Chondrocyte (in vitro differentiated cells): ENCODE measurements around the gene KLF16. TPM values are rescaled to one million over a fixed set of nuclear protein-coding genes. Genes with fewer than 3 reads are reported as not detected.

Source experiments
- DNase-seq: peaks from one replicate; pipeline ENCODE4 v3.0.0; 2021; ENCODE audit warnings: mixed read lengths, low spot score
- H3K27ac Mint-ChIP-seq: one replicate; pipeline ENCODE4 v1.8.0; 2021; ENCODE audit warnings: mild to moderate bottlenecking, moderate library complexity, mixed read lengths; ENCODE audit not compliant: unreplicated experiment
- H3K27me3 Mint-ChIP-seq: 2 replicates; pipeline ENCODE4 v1.8.0; 2021; ENCODE audit warnings: low read depth, mixed read lengths
- H3K36me3 Mint-ChIP-seq: 2 replicates; pipeline ENCODE4 v1.8.0; 2021; ENCODE audit warnings: low read depth, mixed read lengths
- H3K4me1 Mint-ChIP-seq: 2 replicates; pipeline ENCODE4 v1.8.0; 2021; ENCODE audit warnings: low read depth, mild to moderate bottlenecking, mixed read lengths
- H3K4me3 Mint-ChIP-seq: one replicate; pipeline ENCODE4 v1.8.0; 2021; ENCODE audit warnings: mild to moderate bottlenecking, moderate library complexity, mixed read lengths; ENCODE audit not compliant: unreplicated experiment
- H3K9me3 Mint-ChIP-seq: 2 replicates; pipeline ENCODE4 v1.8.0; 2021; ENCODE audit warnings: low read depth, mixed read lengths
- total RNA-seq: library from RNA; stranded (reverse); gene quantifications from 3 replicates; pipeline ENCODE4 v1.2.1, GENCODE V29; 2021
- TF ChIP-seq, protein P1 (sequence below): fragments of 200-600 bp; sonication (generic); IDR thresholded peaks from 2 replicates; pipeline ENCODE4 v1.5.0; 2021; ENCODE audit warnings: antibody characterized with exemption, mild to moderate bottlenecking, moderate library complexity

Gene KLF16
- total RNA-seq, 1 donor from 2014 or later = 38.9 TPM

DNA sequence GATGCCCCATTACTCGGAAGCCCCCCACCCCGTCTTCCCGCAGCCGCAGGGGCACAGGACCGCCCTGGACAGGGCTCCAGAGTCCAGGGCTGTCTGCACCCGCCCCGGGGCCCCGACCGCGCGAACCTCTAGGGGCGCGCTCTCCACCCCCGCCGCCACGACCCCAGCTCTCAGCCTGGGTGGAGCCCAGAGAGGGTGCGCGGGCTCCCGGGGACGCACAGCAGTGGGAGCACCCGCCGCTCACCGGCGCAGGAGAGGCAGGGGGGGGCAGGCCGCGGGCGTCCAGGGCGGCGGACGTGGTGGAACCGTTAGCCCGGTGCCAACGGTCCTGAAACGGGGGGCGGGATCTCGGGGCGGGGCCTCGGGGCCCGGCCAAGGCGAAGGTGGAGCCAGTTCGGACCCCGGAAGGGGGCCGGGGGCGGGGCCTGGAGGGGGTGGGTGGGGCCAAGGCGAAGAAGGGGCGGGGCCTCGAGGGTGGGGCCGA lies 51.4 kb downstream of the KLF16 start, which contains the start of gene ATP8B3:
ATP8B3 (minus strand) TSS at position 335 of the 484 bp plus-strand sequence. CDS start 540 bp downstream, outside the sequence.
- Mint-ChIP-seq H3K27me3 (no peaks in the 10 kb centered on the region), H3K9me3 (no peaks in the 10 kb centered on the region), H3K27ac (peak within 1 kb of the TSS; percentile 81), H3K4me1 (peaks cover 15% of the 10 kb centered on the region), H3K36me3 (peaks cover 1% of the 10 kb centered on the region), H3K4me3 (peak within 1 kb of the TSS; percentile 89)
- TF ChIP-seq, protein P1, sequence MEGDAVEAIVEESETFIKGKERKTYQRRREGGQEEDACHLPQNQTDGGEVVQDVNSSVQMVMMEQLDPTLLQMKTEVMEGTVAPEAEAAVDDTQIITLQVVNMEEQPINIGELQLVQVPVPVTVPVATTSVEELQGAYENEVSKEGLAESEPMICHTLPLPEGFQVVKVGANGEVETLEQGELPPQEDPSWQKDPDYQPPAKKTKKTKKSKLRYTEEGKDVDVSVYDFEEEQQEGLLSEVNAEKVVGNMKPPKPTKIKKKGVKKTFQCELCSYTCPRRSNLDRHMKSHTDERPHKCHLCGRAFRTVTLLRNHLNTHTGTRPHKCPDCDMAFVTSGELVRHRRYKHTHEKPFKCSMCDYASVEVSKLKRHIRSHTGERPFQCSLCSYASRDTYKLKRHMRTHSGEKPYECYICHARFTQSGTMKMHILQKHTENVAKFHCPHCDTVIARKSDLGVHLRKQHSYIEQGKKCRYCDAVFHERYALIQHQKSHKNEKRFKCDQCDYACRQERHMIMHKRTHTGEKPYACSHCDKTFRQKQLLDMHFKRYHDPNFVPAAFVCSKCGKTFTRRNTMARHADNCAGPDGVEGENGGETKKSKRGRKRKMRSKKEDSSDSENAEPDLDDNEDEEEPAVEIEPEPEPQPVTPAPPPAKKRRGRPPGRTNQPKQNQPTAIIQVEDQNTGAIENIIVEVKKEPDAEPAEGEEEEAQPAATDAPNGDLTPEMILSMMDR = peak; percentile 31
- no peak for DNase-seq

DNA sequence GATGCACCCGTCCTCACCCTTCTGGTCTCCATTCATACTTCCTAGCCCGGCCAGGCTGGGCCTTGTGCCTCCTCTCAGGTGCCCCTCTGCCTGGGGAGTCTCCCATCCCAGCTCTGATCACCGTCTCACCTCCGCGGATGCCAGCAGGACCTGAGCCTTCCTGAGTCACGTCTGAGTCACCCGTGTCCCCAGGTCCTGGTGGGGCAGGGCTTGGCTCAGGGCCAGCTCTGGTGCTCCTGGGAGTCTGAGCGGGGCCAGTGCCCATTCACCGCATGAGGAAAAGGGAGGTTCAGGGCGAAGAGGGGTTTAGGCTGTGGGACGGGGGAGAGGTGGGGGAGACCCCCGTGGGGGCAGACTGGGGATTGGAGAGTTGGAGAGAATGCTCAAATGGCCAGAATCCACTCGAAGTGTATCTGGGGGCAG lies 51.9 kb downstream of the KLF16 start:
- TF ChIP-seq, protein P1 = no peak
- Mint-ChIP-seq H3K27me3 (no peaks in the 10 kb centered on the region), H3K27ac (peak overlapping the region; percentile 49), H3K4me3 (peak overlapping the region; percentile 52), H3K9me3 (no peaks in the 10 kb centered on the region), H3K4me1 (peaks cover 15% of the 10 kb centered on the region), H3K36me3 (peaks cover 1% of the 10 kb centered on the region)
- DNase-seq = no peak

DNA sequence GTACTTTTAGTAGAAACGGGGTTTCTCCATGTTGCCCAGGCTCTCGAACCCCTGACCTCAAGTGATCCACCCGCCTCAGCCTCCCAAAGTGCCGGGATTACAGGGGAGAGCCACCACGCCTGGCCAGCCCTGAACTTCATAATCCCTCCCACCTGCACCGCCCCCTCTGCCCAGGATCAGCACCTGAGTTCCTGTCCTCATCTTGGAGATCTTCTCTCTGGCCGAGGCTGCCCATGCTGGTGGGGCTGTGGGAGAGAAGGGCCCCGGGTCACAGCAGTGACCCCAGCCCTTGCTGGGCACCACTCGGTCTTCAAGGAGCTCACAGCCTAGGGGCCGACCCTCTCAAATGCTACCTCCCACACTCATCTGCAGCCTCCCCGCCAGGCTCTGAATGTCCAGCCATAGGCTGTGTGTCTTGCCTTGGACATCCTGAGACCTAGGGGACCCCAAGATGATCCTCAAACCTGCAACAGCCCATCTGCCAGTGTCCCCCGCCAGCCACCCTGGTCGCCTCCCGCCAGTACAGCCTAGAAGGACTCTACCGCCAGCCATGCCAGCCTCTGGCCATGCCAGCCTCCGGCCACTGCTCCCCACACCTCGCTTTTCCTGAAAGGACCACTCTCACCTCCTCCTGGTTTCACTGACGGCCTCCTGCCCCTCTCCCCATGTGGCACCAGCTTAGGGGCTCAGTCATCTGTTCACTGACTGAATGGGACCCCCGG lies 52.8 kb downstream of the KLF16 start:
- peak; percentile 86 for DNase-seq
- no peak overlapping the region for H3K27ac Mint-ChIP-seq
- H3K36me3 Mint-ChIP-seq = peaks cover 1% of the 10 kb centered on the region
- H3K27me3 Mint-ChIP-seq = no peaks in the 10 kb centered on the region
- TF ChIP-seq, protein P1 = no peak
- peaks cover 15% of the 10 kb centered on the region for H3K4me1 Mint-ChIP-seq
- no peak overlapping the region for H3K4me3 Mint-ChIP-seq
- no peaks in the 10 kb centered on the region for H3K9me3 Mint-ChIP-seq

DNA sequence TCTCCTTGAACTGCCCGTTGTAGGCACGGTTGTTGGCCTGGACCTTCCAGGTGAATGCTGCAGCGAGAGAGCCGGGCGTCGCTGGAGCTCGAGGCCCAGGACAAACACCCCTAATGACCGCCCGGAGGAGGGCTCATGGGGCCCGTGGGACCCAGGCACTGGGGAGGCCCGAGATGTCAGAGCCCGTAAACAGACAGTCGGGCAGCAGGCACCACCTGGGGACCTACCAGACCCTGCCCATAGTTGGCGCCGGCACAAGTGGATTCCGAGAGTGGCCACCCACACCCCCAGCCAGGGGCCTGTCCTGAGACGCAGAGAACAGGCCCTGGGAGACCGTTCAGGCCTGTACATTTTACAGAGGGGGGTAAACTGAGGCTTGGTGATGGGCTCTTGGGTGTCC lies 53.7 kb downstream of the KLF16 start:
- TF ChIP-seq, protein P1 = no peak
- Mint-ChIP-seq H3K4me3 (no peak overlapping the region), H3K9me3 (no peaks in the 10 kb centered on the region), H3K4me1 (peaks cover 15% of the 10 kb centered on the region), H3K27ac (no peak overlapping the region), H3K36me3 (no peaks in the 10 kb centered on the region), H3K27me3 (no peaks in the 10 kb centered on the region)
- DNase-seq = peak; percentile 76

DNA sequence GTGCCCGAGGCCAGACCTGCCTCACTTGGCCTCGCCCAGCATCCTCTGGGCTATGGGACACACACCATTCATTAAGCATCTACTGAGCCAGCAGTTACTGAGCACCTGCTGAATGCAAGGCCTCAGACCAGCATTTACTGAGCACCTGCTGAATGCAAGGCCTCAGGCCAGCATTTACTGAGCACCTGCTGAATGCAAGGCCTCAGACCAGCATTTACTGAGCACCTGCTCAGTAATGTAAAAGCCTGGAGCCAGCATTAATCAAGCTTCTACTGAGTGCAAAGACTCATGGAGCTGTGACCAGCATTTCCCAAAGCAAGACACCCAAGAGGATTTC lies 55.0 kb downstream of the KLF16 start:
- Mint-ChIP-seq H3K36me3 (peaks cover 2% of the 10 kb centered on the region), H3K4me1 (peaks cover 15% of the 10 kb centered on the region), H3K27me3 (no peaks in the 10 kb centered on the region)

More for the DNA sequence above, 55.0 kb downstream of the KLF16 start:
- no peak for DNase-seq
- H3K4me3 Mint-ChIP-seq = no peak overlapping the region
- no peaks in the 10 kb centered on the region for H3K9me3 Mint-ChIP-seq
- TF ChIP-seq, protein P1 = no peak
- H3K27ac Mint-ChIP-seq = no peak overlapping the region
